ENCODE measurements around the gene FCN1. TPM values are rescaled to one million over a fixed set of nuclear protein-coding genes. Genes with fewer than 3 reads are reported as not detected.

FCN1 gene
- total and polyA plus RNA-seq, 9 of the 15 experiments (the other 6 are each of a cell fraction or from before 2014, with no cell fraction given) = not detected

DNA sequence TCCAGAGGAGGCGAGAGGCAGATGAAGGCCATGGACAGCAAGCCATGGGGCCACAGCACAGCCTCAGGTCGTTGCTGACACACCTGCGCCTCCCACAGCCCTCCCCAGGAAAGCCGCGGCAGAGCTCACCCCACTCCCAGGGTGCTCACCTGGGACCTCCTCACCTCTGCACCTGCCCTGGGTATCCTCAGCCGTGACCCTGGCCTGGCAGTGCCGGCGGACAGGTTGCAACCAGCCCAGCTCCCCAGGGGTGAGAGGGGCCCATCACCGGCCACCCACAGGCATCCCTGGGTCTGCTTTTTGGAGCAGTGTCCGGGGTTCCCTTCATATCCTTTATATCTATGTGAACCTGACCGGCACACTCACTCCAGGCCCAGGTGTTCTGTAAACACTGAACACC is 30.4 kb upstream of the FCN1 start (continued):
- TF ChIP-seq, protein P1, sequence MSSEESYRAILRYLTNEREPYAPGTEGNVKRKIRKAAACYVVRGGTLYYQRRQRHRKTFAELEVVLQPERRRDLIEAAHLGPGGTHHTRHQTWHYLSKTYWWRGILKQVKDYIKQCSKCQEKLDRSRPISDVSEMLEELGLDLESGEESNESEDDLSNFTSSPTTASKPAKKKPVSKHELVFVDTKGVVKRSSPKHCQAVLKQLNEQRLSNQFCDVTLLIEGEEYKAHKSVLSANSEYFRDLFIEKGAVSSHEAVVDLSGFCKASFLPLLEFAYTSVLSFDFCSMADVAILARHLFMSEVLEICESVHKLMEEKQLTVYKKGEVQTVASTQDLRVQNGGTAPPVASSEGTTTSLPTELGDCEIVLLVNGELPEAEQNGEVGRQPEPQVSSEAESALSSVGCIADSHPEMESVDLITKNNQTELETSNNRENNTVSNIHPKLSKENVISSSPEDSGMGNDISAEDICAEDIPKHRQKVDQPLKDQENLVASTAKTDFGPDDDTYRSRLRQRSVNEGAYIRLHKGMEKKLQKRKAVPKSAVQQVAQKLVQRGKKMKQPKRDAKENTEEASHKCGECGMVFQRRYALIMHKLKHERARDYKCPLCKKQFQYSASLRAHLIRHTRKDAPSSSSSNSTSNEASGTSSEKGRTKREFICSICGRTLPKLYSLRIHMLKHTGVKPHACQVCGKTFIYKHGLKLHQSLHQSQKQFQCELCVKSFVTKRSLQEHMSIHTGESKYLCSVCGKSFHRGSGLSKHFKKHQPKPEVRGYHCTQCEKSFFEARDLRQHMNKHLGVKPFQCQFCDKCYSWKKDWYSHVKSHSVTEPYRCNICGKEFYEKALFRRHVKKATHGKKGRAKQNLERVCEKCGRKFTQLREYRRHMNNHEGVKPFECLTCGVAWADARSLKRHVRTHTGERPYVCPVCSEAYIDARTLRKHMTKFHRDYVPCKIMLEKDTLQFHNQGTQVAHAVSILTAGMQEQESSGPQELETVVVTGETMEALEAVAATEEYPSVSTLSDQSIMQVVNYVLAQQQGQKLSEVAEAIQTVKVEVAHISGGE (CRISPR knock-in tag; IDR thresholded peaks at IDR 0.05) = no peak
- no peak for TF ChIP-seq PCBP1 (IDR thresholded peaks at IDR 0.05; ENCODE audit: low read depth, low read length, poor library complexity, severe bottlenecking)

DNA sequence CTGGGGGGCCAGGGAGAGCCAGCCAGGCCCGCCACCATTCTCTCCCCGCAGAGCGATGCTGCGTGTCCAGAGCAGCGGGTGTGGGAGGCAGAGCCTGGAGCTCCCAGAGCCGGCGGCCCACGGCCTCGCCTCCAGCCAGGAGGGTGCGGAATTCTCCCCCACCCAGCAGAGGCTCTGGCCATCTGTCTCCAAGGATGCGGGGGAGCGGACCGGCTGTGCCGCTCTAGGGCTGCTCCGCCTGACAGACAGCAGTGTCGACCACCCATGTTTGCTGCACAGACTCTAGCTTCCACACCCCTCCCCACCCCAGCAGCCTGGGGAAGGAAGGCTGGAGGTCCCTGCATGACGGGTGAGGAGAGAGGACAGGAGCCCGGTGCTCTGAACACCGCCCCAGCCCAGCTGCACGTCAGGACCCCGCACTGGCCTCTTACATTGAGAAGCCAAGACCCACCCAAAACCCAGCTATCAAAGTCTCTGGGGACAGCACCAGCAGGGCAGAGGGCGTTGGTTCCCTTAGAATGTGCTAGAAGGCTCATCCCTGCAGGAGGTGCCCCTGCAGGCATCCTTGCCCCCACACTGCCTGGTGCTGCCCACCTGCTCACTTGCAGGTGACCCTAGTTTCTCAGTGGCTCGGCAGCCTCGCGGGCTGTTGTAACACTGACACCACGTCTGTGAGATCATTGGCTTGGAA is 29.7 kb upstream of the FCN1 start:
- intact Hi-C loops (cut with micrococcal nuclease) = no loop called here
- TF ChIP-seq, protein P2, sequence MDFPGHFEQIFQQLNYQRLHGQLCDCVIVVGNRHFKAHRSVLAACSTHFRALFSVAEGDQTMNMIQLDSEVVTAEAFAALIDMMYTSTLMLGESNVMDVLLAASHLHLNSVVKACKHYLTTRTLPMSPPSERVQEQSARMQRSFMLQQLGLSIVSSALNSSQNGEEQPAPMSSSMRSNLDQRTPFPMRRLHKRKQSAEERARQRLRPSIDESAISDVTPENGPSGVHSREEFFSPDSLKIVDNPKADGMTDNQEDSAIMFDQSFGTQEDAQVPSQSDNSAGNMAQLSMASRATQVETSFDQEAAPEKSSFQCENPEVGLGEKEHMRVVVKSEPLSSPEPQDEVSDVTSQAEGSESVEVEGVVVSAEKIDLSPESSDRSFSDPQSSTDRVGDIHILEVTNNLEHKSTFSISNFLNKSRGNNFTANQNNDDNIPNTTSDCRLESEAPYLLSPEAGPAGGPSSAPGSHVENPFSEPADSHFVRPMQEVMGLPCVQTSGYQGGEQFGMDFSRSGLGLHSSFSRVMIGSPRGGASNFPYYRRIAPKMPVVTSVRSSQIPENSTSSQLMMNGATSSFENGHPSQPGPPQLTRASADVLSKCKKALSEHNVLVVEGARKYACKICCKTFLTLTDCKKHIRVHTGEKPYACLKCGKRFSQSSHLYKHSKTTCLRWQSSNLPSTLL (IDR thresholded peaks at IDR 0.05) = no peak
- no peak for TF ChIP-seq PHTF2 (CRISPR knock-in tag; IDR thresholded peaks at IDR 0.05)
- TF ChIP-seq, protein P3, sequence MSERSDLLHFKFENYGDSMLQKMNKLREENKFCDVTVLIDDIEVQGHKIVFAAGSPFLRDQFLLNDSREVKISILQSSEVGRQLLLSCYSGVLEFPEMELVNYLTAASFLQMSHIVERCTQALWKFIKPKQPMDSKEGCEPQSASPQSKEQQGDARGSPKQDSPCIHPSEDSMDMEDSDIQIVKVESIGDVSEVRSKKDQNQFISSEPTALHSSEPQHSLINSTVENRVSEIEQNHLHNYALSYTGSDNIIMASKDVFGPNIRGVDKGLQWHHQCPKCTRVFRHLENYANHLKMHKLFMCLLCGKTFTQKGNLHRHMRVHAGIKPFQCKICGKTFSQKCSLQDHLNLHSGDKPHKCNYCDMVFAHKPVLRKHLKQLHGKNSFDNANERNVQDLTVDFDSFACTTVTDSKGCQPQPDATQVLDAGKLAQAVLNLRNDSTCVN (CRISPR knock-in tag; IDR thresholded peaks at IDR 0.05) = no peak
- TF ChIP-seq, protein P4, sequence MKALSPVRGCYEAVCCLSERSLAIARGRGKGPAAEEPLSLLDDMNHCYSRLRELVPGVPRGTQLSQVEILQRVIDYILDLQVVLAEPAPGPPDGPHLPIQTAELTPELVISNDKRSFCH (CRISPR knock-in tag; IDR thresholded peaks at IDR 0.05) = no peak
- TF ChIP-seq, protein P4 (tag; IDR thresholded peaks at IDR 0.05) = no peak
- no peak for TF ChIP-seq ARID1B (IDR thresholded peaks at IDR 0.05)
- TF ChIP-seq SMARCE1 (IDR thresholded peaks at IDR 0.05) = no peak
- no peak for TF ChIP-seq PTRF (tag; IDR thresholded peaks at IDR 0.05)
- TF ChIP-seq NCOA1 (IDR thresholded peaks at IDR 0.05; ENCODE audit: low read depth) = no peak
- TF ChIP-seq, protein P5, sequence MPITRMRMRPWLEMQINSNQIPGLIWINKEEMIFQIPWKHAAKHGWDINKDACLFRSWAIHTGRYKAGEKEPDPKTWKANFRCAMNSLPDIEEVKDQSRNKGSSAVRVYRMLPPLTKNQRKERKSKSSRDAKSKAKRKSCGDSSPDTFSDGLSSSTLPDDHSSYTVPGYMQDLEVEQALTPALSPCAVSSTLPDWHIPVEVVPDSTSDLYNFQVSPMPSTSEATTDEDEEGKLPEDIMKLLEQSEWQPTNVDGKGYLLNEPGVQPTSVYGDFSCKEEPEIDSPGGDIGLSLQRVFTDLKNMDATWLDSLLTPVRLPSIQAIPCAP (CRISPR knock-in tag; IDR thresholded peaks at IDR 0.05; ENCODE audit: borderline replicate concordance) = no peak

More for the DNA sequence above, 29.7 kb upstream of the FCN1 start:
- Histone ChIP-seq H3K9me3 (replicated peaks; ENCODE audit: control insufficient read depth, insufficient read depth, low read depth, low read length) (no peaks in the 10 kb centered on the region), H3K4me3 (no peak overlapping the region), H3K27ac (ENCODE audit: extremely low read depth, low read depth, low read length) (no peak overlapping the region), H3K27me3 (ENCODE audit: control insufficient read depth in 2 of 2, insufficient read depth in 2 of 2, low read length in 2 of 2) (peaks cover 2 to 29% of the 10 kb centered on the region in 2 experiments; a peak in 2 of 5 replicates), H3K9ac (ENCODE audit: insufficient read depth in 1 of 2, low read depth in 2 of 2, low read length in 2 of 2) (no peak overlapping the region), H3K4me2 (ENCODE audit: insufficient read depth, low read length) (no peak overlapping the region), H4K20me1 (replicated peaks; ENCODE audit: control insufficient read depth, insufficient read depth, low read length) (0 out of 2 replicates have a peak, but pooled peaks cover 3% of the 10 kb centered on the region), H3K79me2 (ENCODE audit: control insufficient read depth, insufficient read depth, low read length) (no peaks in the 10 kb centered on the region), H3K4me1 (replicated peaks in 1 of 2; ENCODE audit: control insufficient read depth in 2 of 2, insufficient read depth in 2 of 2, low read length in 2 of 2) (no peaks in the 10 kb centered on the region), H2AFZ (ENCODE audit: low read depth, low read length) (no peak overlapping the region), H3K36me3 (ENCODE audit: control insufficient read depth, insufficient read depth, low read length) (no peaks in the 10 kb centered on the region), H3K9me1 (ENCODE audit: control insufficient read depth, insufficient read depth, low read length) (no peaks in the 10 kb centered on the region)
- POLR2A ChIA-PET = interaction anchor here (0.6 kb wide), 1 partner anchor 385 kb away, joined by 3 read pairs; no protein-coding TSS in a partner anchor
- no TSS peak for BruUV-seq (replicated peaks)
- FAIRE-seq = no peak
- WGBS (ENCODE audit: insufficient coverage, low coverage, missing lambda C conversion rate) = 2% methylated on average over 15 of the region's 26 CpGs
- CTCF ChIA-PET (ENCODE audit: low intra/inter-chr PET ratio) = no interaction called here
- no peak for DNase-seq (ENCODE audit: extremely low read depth in 1 of 4, low spot score in 3 of 4)
- in situ Hi-C loops (cut with MboI) = no loop called here
- no peak for ATAC-seq
